Hepatocyte (in vitro differentiated cells): ENCODE data around the gene APOL5.

Experiments
- CTCF ChIP-seq: fragments of 200-600 bp; sonication (generic); IDR thresholded peaks from 2 replicates; pipeline ENCODE4 v1.5.1; 2016; ENCODE audit warnings: antibody characterized with exemption, mild to moderate bottlenecking; ENCODE audit not compliant: poor library complexity
- EZH2phosphoT487 ChIP-seq: fragments of 200-600 bp; sonication (generic); IDR thresholded peaks from one replicate; pipeline ENCODE4 v1.6.1; 2018; ENCODE audit warnings: antibody characterized with exemption, mild to moderate bottlenecking, low read depth, moderate library complexity; ENCODE audit not compliant: unreplicated experiment, severe bottlenecking

GRCh38 chr22:35749808-35750207 is 32.1 kb downstream of the APOL5 start:
- no peak for TF ChIP-seq CTCF
- no peak for TF ChIP-seq EZH2phosphoT487
